GM21619 (cell line): Measurements from ENCODE around the gene GTF3C1.
A peak's percentile ranks its signal among the peaks of the same experiment; 100 is the strongest.

ENCODE experiments used
- ATAC-seq: cut with Tn5 transposase; IDR thresholded peaks from one replicate; pipeline ENCODE4 v1.9.1; 2021; ENCODE audit not compliant: unreplicated experiment

Gene GTF3C1

GRCh38 chr16:27564224-27564623, 14.5 kb upstream of the GTF3C1 start:
- ATAC-seq: no peak

GRCh38 chr16:27561216-27561615, 11.5 kb upstream of the GTF3C1 start:
- no peak for ATAC-seq

GRCh38 chr16:27558932-27559331, 9.2 kb upstream of the GTF3C1 start:
- ATAC-seq: no peak

- no peak for ATAC-seq
Observed at GRCh38 chr16:27558434-27558833, 8.7 kb upstream of the GTF3C1 start.

- ATAC-seq: no peak
Observed at GRCh38 chr16:27556471-27556870, 6.8 kb upstream of the GTF3C1 start.

- ATAC-seq: no peak
Observed at GRCh38 chr16:27551036-27551435, 1.3 kb upstream of the GTF3C1 start.

GRCh38 chr16:27550582-27550920, 838 bp upstream of the GTF3C1 start:
- no peak for ATAC-seq

GRCh38 chr16:27549464-27549745, 308 bp downstream of the GTF3C1 start:
- peak; percentile 36 for ATAC-seq

GRCh38 chr16:27547851-27548250, 1.9 kb downstream of the GTF3C1 start:
- ATAC-seq: no peak

GRCh38 chr16:27547134-27547533, 2.6 kb downstream of the GTF3C1 start:
- no peak for ATAC-seq

- no peak for ATAC-seq
Observed at GRCh38 chr16:27544671-27545070, 5.0 kb downstream of the GTF3C1 start.

GRCh38 chr16:27543801-27544200, 5.9 kb downstream of the GTF3C1 start:
- ATAC-seq: no peak

GRCh38 chr16:27539636-27540035, 10.1 kb downstream of the GTF3C1 start:
- ATAC-seq: no peak

GRCh38 chr16:27539120-27539519, 10.6 kb downstream of the GTF3C1 start:
- ATAC-seq: no peak

- no peak for ATAC-seq
Observed at GRCh38 chr16:27538528-27538927, 11.2 kb downstream of the GTF3C1 start.

GRCh38 chr16:27534256-27534655, 15.5 kb downstream of the GTF3C1 start:
- no peak for ATAC-seq

GRCh38 chr16:27531826-27532800, 17.6 kb downstream of the GTF3C1 start:
- no peak for ATAC-seq

- ATAC-seq: no peak
Observed at GRCh38 chr16:27531186-27531585, 18.5 kb downstream of the GTF3C1 start.

GRCh38 chr16:27529962-27530361, 19.8 kb downstream of the GTF3C1 start:
- ATAC-seq: no peak

- ATAC-seq: no peak
Observed at GRCh38 chr16:27528294-27528693, 21.4 kb downstream of the GTF3C1 start.

- ATAC-seq: no peak
Observed at GRCh38 chr16:27526180-27526579, 23.5 kb downstream of the GTF3C1 start.

GRCh38 chr16:27522173-27522707, 27.5 kb downstream of the GTF3C1 start:
- ATAC-seq: no peak
